GM23338 (cell line): Measurements from ENCODE around the gene ADD3.

Experiments
- CREB1 ChIP-seq: fragments of 250-450 bp; sonication (Bioruptor Pico); IDR thresholded peaks from 2 replicates; pipeline ENCODE4 v1.5.0; 2020; ENCODE audit warnings: low read depth, mild to moderate bottlenecking, moderate library complexity
- CTCF ChIP-seq, 2 experiments: fragments of 200-600 bp in 1 of 2; sonication (generic) in 1 of 2; conservative IDR thresholded peaks; 2 replicates each; pipeline versions ENCODE4 v1.5.1 to v1.6.1; 2016 to 2017; ENCODE audit warnings: antibody characterized with exemption in 2 of 2, low read depth in 2 of 2, mild to moderate bottlenecking in 2 of 2, moderate library complexity in 1 of 2
- ETS1 ChIP-seq: IDR thresholded peaks from 2 replicates; pipeline ENCODE4 v1.6.1; 2016; ENCODE audit warnings: antibody characterized with exemption
- JUNB ChIP-seq: IDR thresholded peaks from one replicate; pipeline ENCODE4 v1.6.1; 2016; ENCODE audit warnings: antibody characterized with exemption; ENCODE audit not compliant: unreplicated experiment
- NANOG ChIP-seq: IDR thresholded peaks from 2 replicates; pipeline ENCODE4 v1.6.1; 2016; ENCODE audit warnings: antibody characterized with exemption, borderline replicate concordance
- POLR2AphosphoS5 ChIP-seq: IDR thresholded peaks from 2 replicates; pipeline ENCODE4 v1.6.1; 2016; ENCODE audit warnings: antibody characterized with exemption, low read depth
- REST ChIP-seq: IDR thresholded peaks from one replicate; pipeline ENCODE4 v1.6.1; 2018; ENCODE audit warnings: antibody characterized with exemption; ENCODE audit not compliant: unreplicated experiment

- TF ChIP-seq CTCF (conservative IDR thresholded peaks at IDR 0.05; ENCODE audit: low read depth in 2 of 2) (no peak), JUNB (no peak), POLR2AphosphoS5 (no peak), CREB1 (no peak), REST (no peak), ETS1 (no peak), NANOG (no peak)
These were observed 143.2 kb downstream of the ADD3 start for GRCh38 chr10:110150981-110151380.
